Vagina (tissue), 2 donors: ENCODE data around the gene C10orf95. TPM values are rescaled to one million over a fixed set of nuclear protein-coding genes. Genes with fewer than 3 reads are reported as not detected.
A peak's percentile ranks its signal among the peaks of the same experiment; 100 is the strongest.

Source experiments
- DNase-seq, 2 donors: peaks; one replicate each; pipeline ENCODE4 v3.0.0-alpha.2; 2017; ENCODE audit errors: extremely low spot score in 2 of 2
- H3K27ac ChIP-seq: fragments of 200-600 bp; sonication (generic); one replicate; pipeline ENCODE4 v1.5.1; 2019
- H3K27me3 ChIP-seq: fragments of 200-600 bp; sonication (generic); one replicate; pipeline ENCODE4 v1.5.1; 2019
- H3K36me3 ChIP-seq, 2 donors: fragments of 200-600 bp; sonication (generic); one replicate each; pipeline ENCODE4 v1.5.1; 2017 to 2019
- H3K4me1 ChIP-seq: fragments of 200-600 bp; sonication (generic); one replicate; pipeline ENCODE4 v1.5.1; 2019
- H3K4me3 ChIP-seq, 2 donors: fragments of 200-600 bp; sonication (generic); 1 replicate in 1 of 2; 2 replicates in 1 of 2; pipeline ENCODE4 v1.5.1; 2016 to 2019
- H3K9me3 ChIP-seq: fragments of 200-600 bp; sonication (generic); one replicate; pipeline ENCODE4 v1.5.1; 2019
- POLR2A ChIP-seq, 2 donors: fragments of 450-650 bp; IDR thresholded peaks; one replicate each; pipeline ENCODE4 v1.6.1; 2017; ENCODE audit warnings: antibody characterized with exemption in 2 of 2, mild to moderate bottlenecking in 2 of 2, moderate library complexity in 2 of 2
- POLR2AphosphoS5 ChIP-seq, 2 donors: sonication (generic); formaldehyde crosslinking; IDR thresholded peaks; one replicate each; pipeline ENCODE4 v1.9.0; 2017; ENCODE audit warnings: antibody characterized with exemption in 2 of 2, mild to moderate bottlenecking in 2 of 2, low read depth in 1 of 2; ENCODE audit not compliant: insufficient read depth in 1 of 2
- intact Hi-C: fragments of 100-400 bp; cut with DNase I; formaldehyde crosslinking; loops from one replicate; pipeline ENCODE4 v1.15.1; 2023
- total RNA-seq: library from RNA; depleted of rRNA; stranded (reverse); fragments of >200 nt; gene quantifications from one replicate; pipeline ENCODE4 v1.2.3, GENCODE V29; 2016
- TF ChIP-seq, protein P1 (sequence below), 3 experiments: fragments of 450-650 bp in 2 of 3; fragments of 200-600 bp in 1 of 3; sonication (generic) in 1 of 3; IDR thresholded peaks; one replicate each; pipeline ENCODE4 v1.5.1; 2017 to 2019; ENCODE audit warnings: antibody characterized with exemption in 3 of 3, mild to moderate bottlenecking in 2 of 3, moderate library complexity in 2 of 3

Gene C10orf95
- total RNA-seq, 1 donor from 2014 or later: not detected

DNA sequence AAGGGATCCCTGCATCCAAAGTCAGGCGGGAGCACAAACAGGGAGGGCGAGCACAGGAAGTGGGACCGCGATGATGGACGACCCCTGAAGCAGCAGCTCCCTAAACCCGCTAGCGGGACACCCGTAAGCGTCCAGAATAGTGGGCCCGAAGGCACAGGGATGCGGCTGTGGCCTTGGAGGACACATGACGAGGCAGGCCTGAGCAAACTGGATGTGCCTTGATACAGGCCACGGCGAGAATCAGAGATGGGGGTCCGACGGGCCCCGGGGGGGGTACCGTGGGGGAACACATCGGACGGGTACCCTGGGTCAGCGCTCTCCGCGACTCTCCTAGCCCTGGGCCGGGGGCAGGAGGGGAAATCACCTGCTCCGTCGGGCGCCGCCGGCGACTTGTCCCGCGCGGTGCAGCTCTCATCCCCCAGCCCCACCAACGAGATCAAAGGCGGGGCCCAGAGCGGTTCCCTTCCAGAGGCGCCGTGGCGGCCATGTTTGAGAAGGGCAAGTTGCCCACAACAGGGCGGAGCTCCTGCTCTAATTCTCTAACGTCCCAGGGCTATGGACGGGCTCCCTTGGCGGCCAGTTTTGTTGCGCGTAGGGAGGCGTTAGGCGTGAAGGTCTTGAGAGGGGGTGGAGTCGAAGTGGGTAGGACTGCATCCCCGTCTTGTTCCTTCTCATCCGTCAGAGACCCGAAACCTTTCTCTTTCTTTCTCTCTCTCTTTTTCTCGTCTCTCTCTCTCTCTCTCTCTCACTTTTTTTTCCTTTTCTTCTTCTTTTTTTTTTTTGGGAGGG is 19.0 kb downstream of the C10orf95 start, which contains the start of gene CUEDC2:
CUEDC2 (minus strand) TSS at position 413 of the 789 bp plus-strand sequence. CDS start 7,386 bp downstream, outside the sequence.
- intact Hi-C loops: no loop called here
- peaks cover 10% of the 10 kb centered on the region for H3K4me1 ChIP-seq
- H3K4me3 ChIP-seq: peak within 1 kb of the TSS; percentile 72 to 85
- H3K36me3 ChIP-seq: no peaks in the 10 kb centered on the region
- peak in 1 of 2 donors; percentile 94 for DNase-seq
- no peaks in the 10 kb centered on the region for H3K27me3 ChIP-seq
- TF ChIP-seq POLR2AphosphoS5 (IDR thresholded peaks at IDR 0.05; ENCODE audit: insufficient read depth in 1 of 2, low read depth in 1 of 2) (peak; percentile 80 to 98), POLR2A (IDR thresholded peaks at IDR 0.05) (no peak)
- TF ChIP-seq, protein P1, sequence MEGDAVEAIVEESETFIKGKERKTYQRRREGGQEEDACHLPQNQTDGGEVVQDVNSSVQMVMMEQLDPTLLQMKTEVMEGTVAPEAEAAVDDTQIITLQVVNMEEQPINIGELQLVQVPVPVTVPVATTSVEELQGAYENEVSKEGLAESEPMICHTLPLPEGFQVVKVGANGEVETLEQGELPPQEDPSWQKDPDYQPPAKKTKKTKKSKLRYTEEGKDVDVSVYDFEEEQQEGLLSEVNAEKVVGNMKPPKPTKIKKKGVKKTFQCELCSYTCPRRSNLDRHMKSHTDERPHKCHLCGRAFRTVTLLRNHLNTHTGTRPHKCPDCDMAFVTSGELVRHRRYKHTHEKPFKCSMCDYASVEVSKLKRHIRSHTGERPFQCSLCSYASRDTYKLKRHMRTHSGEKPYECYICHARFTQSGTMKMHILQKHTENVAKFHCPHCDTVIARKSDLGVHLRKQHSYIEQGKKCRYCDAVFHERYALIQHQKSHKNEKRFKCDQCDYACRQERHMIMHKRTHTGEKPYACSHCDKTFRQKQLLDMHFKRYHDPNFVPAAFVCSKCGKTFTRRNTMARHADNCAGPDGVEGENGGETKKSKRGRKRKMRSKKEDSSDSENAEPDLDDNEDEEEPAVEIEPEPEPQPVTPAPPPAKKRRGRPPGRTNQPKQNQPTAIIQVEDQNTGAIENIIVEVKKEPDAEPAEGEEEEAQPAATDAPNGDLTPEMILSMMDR (IDR thresholded peaks at IDR 0.05): no peak
- no peaks in the 10 kb centered on the region for H3K9me3 ChIP-seq
- peak within 1 kb of the TSS; percentile 70 for H3K27ac ChIP-seq

DNA sequence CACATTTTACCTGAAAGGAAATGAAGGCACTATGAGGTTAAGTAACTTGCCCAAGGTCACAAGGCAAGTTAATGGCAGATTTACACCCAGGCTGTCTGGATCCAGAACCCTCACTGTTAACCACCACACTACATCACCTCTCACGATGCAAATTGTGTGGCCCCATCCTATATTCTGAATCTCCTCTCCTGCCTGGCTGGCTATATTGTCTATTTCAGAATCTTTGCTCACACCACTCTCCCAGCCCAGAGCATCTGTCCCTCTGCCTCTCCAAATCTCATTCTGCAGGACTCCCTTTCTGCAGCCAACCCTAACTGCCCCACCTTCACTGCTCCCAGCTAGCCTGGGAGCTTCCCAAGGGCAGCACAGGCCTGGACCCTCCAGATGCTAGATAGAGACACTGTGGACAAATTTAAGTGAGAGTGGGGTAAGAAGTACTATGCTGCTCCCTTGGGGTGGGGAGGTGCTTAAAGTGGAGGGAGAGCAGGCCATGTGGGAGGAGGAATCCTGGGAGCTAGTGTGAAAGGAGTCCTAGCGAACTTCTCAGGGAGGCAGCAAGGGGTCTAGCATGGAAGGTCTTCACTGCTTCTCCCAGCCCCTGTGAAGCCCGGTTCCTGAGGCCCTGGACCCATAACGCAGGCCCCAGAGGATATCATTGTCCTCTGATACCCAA is 19.8 kb downstream of the C10orf95 start:
- H3K4me1 ChIP-seq: peaks cover 10% of the 10 kb centered on the region
- no peak for DNase-seq
- peak overlapping the region; percentile 72 to 85 for H3K4me3 ChIP-seq
- H3K36me3 ChIP-seq: no peaks in the 10 kb centered on the region
- H3K9me3 ChIP-seq: no peaks in the 10 kb centered on the region
- H3K27me3 ChIP-seq: no peaks in the 10 kb centered on the region
- TF ChIP-seq, protein P1 (IDR thresholded peaks at IDR 0.05): no peak
- TF ChIP-seq POLR2AphosphoS5 (IDR thresholded peaks at IDR 0.05; ENCODE audit: insufficient read depth in 1 of 2, low read depth in 1 of 2): no peak
- no peak for TF ChIP-seq POLR2A (IDR thresholded peaks at IDR 0.05)
- intact Hi-C loops: no loop called here
- peak overlapping the region; percentile 70 for H3K27ac ChIP-seq

DNA sequence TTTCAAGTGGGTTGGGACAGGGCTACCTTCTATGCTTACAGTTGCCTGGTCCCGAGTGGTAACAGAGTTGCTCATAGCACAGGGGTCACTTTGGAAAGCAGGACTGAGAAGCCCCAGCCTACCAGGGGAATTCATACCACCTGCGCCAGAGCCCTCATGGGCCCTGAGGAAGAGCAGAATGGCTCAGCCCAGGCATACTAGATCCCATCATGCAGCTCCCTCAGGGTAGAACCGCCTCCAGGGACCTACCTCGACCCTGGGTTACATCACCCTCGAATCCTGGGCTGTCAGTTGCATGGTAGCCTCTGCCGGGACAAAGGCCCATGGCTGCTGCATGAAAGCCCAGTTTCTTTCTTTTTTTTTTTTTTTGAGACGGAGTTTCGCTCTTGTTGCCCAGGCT is 21.9 kb downstream of the C10orf95 start:
- Histone ChIP-seq H3K27me3 (no peaks in the 10 kb centered on the region), H3K27ac (no peak overlapping the region), H3K4me1 (peaks cover 10% of the 10 kb centered on the region), H3K36me3 (no peaks in the 10 kb centered on the region), H3K9me3 (no peaks in the 10 kb centered on the region), H3K4me3 (no peak overlapping the region)
- DNase-seq: no peak
- TF ChIP-seq POLR2A (IDR thresholded peaks at IDR 0.05) (no peak), POLR2AphosphoS5 (IDR thresholded peaks at IDR 0.05; ENCODE audit: insufficient read depth in 1 of 2, low read depth in 1 of 2) (no peak)
- TF ChIP-seq, protein P1 (IDR thresholded peaks at IDR 0.05): no peak
- intact Hi-C loops: no loop called here

DNA sequence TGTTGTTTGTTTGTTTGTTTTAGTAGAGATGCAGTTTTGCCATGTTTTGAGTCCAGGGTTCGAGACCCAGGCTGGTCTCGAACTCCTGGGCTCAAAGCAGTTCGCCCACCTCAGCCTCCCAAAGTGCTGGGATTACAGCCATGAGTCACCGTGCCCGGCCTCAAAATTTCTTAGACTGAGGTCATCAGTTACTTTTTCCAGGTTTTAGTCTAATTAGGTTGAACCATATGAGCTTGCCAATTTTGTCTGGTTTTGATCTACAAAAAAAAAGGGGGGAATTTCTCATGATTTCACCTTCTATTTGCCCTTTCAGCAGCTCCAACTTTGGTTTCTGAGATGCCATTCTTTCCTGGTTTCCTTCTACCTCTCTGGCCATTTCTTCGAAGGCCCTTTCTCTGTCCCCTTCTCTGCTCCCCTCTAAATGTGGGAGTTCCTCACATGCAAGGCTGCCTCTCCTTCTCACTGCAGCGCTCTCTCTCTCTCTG is 24.5 kb downstream of the C10orf95 start:
- no peaks in the 10 kb centered on the region for H3K27me3 ChIP-seq
- H3K9me3 ChIP-seq: no peaks in the 10 kb centered on the region
- H3K36me3 ChIP-seq: no peaks in the 10 kb centered on the region
- DNase-seq: no peak
- H3K4me3 ChIP-seq: no peak overlapping the region
- TF ChIP-seq POLR2A (IDR thresholded peaks at IDR 0.05): no peak
- TF ChIP-seq, protein P1 (IDR thresholded peaks at IDR 0.05): no peak
- TF ChIP-seq POLR2AphosphoS5 (IDR thresholded peaks at IDR 0.05; ENCODE audit: insufficient read depth in 1 of 2, low read depth in 1 of 2): no peak
- no peak overlapping the region for H3K27ac ChIP-seq
- intact Hi-C loops: no loop called here
- H3K4me1 ChIP-seq: peaks cover 25% of the 10 kb centered on the region
